ENCODE results near the gene DPYD. TPM values are rescaled to one million over a fixed set of nuclear protein-coding genes. Genes with fewer than 3 reads are reported as not detected.

DPYD gene
- total RNA-seq, 1 experiment from 2014 or later: 12.8 TPM

- intact Hi-C loops (cut with micrococcal nuclease): no loop called here
- DNase-seq (peak; percentile 51), ATAC-seq (peak; percentile 53; the same call in 1 of the 2 replicates)
- CTCF ChIA-PET: interaction anchor here (0.6 kb wide), 1 partner anchor 81 kb away, joined by 3 read pairs; no protein-coding TSS in a partner anchor
- POLR2A ChIA-PET (ENCODE audit: unreplicated experiment): no interaction called here
- Histone ChIP-seq H3F3A (ENCODE audit: low read length, unreplicated experiment) (no peaks in the 10 kb centered on the region), H3K9ac (ENCODE audit: low read length) (no peak overlapping the region), H3K4me2 (ENCODE audit: low read length) (no peak overlapping the region; the same call in 1 of the 2 replicates), H3K79me2 (ENCODE audit: low read length) (no peaks in the 10 kb centered on the region), H3K27ac (ENCODE audit: low read length) (no peak overlapping the region), H3K27me3 (ENCODE audit: low read length) (no peaks in the 10 kb centered on the region), H2AFZ (ENCODE audit: low read length) (no peak overlapping the region), H3K9me2 (replicated peaks; ENCODE audit: low read length) (no peaks in the 10 kb centered on the region), H3K9me3 (ENCODE audit: low read length) (no peaks in the 10 kb centered on the region), H3K36me3 (ENCODE audit: low read depth, low read length) (no peaks in the 10 kb centered on the region), H3K4me3 (ENCODE audit: low read length) (no peak overlapping the region), H4K20me1 (ENCODE audit: low read length) (no peaks in the 10 kb centered on the region), H3K4me1 (ENCODE audit: insufficient read depth, low read length) (peaks cover 13% of the 10 kb centered on the region)
- no peak for TF ChIP-seq EZH2phosphoT487 (IDR thresholded peaks at IDR 0.05; ENCODE audit: borderline replicate concordance, low read length)
- BruUV-seq (replicated peaks): no TSS peak
Measured at GRCh38 chr1:97384294-97384968, 536.4 kb downstream of the DPYD start.

- TF ChIP-seq EZH2phosphoT487 (IDR thresholded peaks at IDR 0.05; ENCODE audit: borderline replicate concordance, low read length): no peak
- no peak for TF ChIP-seq EZH2 (IDR thresholded peaks at IDR 0.05; ENCODE audit: low read length, unreplicated experiment)
- TF ChIP-seq, protein P1, sequence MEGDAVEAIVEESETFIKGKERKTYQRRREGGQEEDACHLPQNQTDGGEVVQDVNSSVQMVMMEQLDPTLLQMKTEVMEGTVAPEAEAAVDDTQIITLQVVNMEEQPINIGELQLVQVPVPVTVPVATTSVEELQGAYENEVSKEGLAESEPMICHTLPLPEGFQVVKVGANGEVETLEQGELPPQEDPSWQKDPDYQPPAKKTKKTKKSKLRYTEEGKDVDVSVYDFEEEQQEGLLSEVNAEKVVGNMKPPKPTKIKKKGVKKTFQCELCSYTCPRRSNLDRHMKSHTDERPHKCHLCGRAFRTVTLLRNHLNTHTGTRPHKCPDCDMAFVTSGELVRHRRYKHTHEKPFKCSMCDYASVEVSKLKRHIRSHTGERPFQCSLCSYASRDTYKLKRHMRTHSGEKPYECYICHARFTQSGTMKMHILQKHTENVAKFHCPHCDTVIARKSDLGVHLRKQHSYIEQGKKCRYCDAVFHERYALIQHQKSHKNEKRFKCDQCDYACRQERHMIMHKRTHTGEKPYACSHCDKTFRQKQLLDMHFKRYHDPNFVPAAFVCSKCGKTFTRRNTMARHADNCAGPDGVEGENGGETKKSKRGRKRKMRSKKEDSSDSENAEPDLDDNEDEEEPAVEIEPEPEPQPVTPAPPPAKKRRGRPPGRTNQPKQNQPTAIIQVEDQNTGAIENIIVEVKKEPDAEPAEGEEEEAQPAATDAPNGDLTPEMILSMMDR (conservative IDR thresholded peaks at IDR 0.05; ENCODE audit: low read depth, low read length): no peak
- ChIA-PET CTCF (no interaction called here), POLR2A (ENCODE audit: unreplicated experiment) (no interaction called here)
- Histone ChIP-seq H3F3A (ENCODE audit: low read length, unreplicated experiment) (no peaks in the 10 kb centered on the region), H3K9ac (ENCODE audit: low read length) (no peak overlapping the region), H3K4me1 (ENCODE audit: insufficient read depth, low read length) (peaks cover 17% of the 10 kb centered on the region), H3K27me3 (ENCODE audit: low read length) (no peaks in the 10 kb centered on the region), H3K27ac (ENCODE audit: low read length) (no peak overlapping the region), H4K20me1 (ENCODE audit: low read length) (no peaks in the 10 kb centered on the region), H3K9me3 (ENCODE audit: low read length) (no peaks in the 10 kb centered on the region), H3K4me3 (ENCODE audit: low read length) (no peak overlapping the region), H3K36me3 (ENCODE audit: low read depth, low read length) (no peaks in the 10 kb centered on the region), H2AFZ (ENCODE audit: low read length) (no peak overlapping the region), H3K4me2 (ENCODE audit: low read length) (no peak overlapping the region; the same call in 1 of the 2 replicates), H3K9me2 (replicated peaks; ENCODE audit: low read length) (no peaks in the 10 kb centered on the region), H3K79me2 (ENCODE audit: low read length) (no peaks in the 10 kb centered on the region)
- intact Hi-C loops (cut with micrococcal nuclease): no loop called here
- no peak for DNase-seq
- no peak for ATAC-seq
- no TSS peak for BruUV-seq (replicated peaks)
Measured at GRCh38 chr1:97383797-97384196, 537.0 kb downstream of the DPYD start.

DNA sequence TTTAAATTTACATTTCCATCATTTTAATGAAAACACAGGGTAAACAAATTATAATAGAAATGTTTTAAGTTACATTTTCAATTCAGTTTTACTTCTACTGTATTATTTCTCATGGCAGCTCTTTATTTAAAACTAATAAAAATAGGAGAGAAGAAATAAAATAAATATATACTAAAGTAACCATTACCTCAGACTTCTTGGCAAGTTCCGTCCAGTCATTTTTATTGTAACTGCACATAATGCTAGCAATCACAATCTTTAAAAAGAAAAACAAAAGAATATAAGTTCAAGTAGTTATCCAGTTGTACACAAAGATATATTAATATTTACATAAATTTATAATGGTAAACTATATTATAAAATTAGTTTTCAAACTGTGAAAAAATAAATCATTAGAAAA, 538.6 kb downstream of the DPYD start:
- intact Hi-C loops (cut with micrococcal nuclease): no loop called here
- H3F3A ChIP-seq (ENCODE audit: low read length, unreplicated experiment): no peaks in the 10 kb centered on the region

More for the DNA sequence above, 538.6 kb downstream of the DPYD start:
- Histone ChIP-seq H3K4me2 (ENCODE audit: low read length) (no peak overlapping the region), H3K9ac (ENCODE audit: low read length) (no peak overlapping the region), H3K4me1 (ENCODE audit: insufficient read depth, low read length) (peaks cover 22% of the 10 kb centered on the region), H3K9me2 (replicated peaks; ENCODE audit: low read length) (no peaks in the 10 kb centered on the region), H3K27ac (ENCODE audit: low read length) (no peak overlapping the region), H3K4me3 (ENCODE audit: low read length) (no peak overlapping the region), H3K36me3 (ENCODE audit: low read depth, low read length) (no peaks in the 10 kb centered on the region), H3K79me2 (ENCODE audit: low read length) (no peaks in the 10 kb centered on the region), H3K27me3 (ENCODE audit: low read length) (no peaks in the 10 kb centered on the region), H4K20me1 (ENCODE audit: low read length) (no peaks in the 10 kb centered on the region), H3K9me3 (ENCODE audit: low read length) (no peaks in the 10 kb centered on the region), H2AFZ (ENCODE audit: low read length) (no peak overlapping the region)
- no TSS peak for BruUV-seq (replicated peaks)
- POLR2A ChIA-PET (ENCODE audit: unreplicated experiment): no interaction called here
- no peak for TF ChIP-seq EZH2phosphoT487 (IDR thresholded peaks at IDR 0.05; ENCODE audit: borderline replicate concordance, low read length)
- TF ChIP-seq, protein P1 (conservative IDR thresholded peaks at IDR 0.05; ENCODE audit: low read depth, low read length): no peak
- no peak for TF ChIP-seq EZH2 (IDR thresholded peaks at IDR 0.05; ENCODE audit: low read length, unreplicated experiment)
- no peak for ATAC-seq
- CTCF ChIA-PET: no interaction called here
- DNase-seq: no peak

All from PC-3 (cell line).